HL-60/S4 (cell line): Measurements from ENCODE around the gene TRIP12.
"Not testable (repeated sequence)": the region's sequence is repeated elsewhere in the genome, so short reads cannot be mapped to it uniquely, and the experiment has no call there.

Experiments used
- in situ Hi-C: fragments of 300-500 bp; cut with MboI; formaldehyde crosslinking; loops from 2 replicates; pipeline ENCODE4 v1.14.3; 2022; ENCODE audit warnings: low sequenced_read_pairs

The TRIP12 gene

GRCh38 chr2:229835596-229836283 is 86.1 kb downstream of the TRIP12 start:
- in situ Hi-C loops = no loop called here

- in situ Hi-C loops = not testable (repeated sequence)
Observed at GRCh38 chr2:229834368-229834767, 87.4 kb downstream of the TRIP12 start.

- in situ Hi-C loops = no loop called here
Observed at GRCh38 chr2:229832510-229832898, 89.3 kb downstream of the TRIP12 start.

GRCh38 chr2:229831805-229832509 is 89.9 kb downstream of the TRIP12 start:
- in situ Hi-C loops = no loop called here

GRCh38 chr2:229825476-229825875 is 96.3 kb downstream of the TRIP12 start:
- in situ Hi-C loops = no loop called here

- in situ Hi-C loops = no loop called here
Observed at GRCh38 chr2:229821316-229821715, 100.5 kb downstream of the TRIP12 start.

GRCh38 chr2:229818230-229818629 is 103.6 kb downstream of the TRIP12 start:
- in situ Hi-C loops = no loop called here

- in situ Hi-C loops = no loop called here
Observed at GRCh38 chr2:229815858-229816257, 106.0 kb downstream of the TRIP12 start.

GRCh38 chr2:229815342-229815741 is 106.5 kb downstream of the TRIP12 start:
- in situ Hi-C loops = no loop called here

GRCh38 chr2:229810786-229811185 is 111.0 kb downstream of the TRIP12 start:
- in situ Hi-C loops = no loop called here

- in situ Hi-C loops = no loop called here
Observed at GRCh38 chr2:229805559-229805958, 116.2 kb downstream of the TRIP12 start.

GRCh38 chr2:229802785-229803184 is 119.0 kb downstream of the TRIP12 start:
- in situ Hi-C loops = no loop called here

- in situ Hi-C loops = no loop called here
Observed at GRCh38 chr2:229800997-229801754, 120.6 kb downstream of the TRIP12 start.

GRCh38 chr2:229798446-229799155 is 123.2 kb downstream of the TRIP12 start:
- in situ Hi-C loops = loop anchor here (25.0 kb wide), 1 partner anchor 814 kb away; no protein-coding TSS in a partner anchor

GRCh38 chr2:229795058-229795457 is 126.8 kb downstream of the TRIP12 start:
- in situ Hi-C loops = loop anchor here (25.0 kb wide), 1 partner anchor 817 kb away; no protein-coding TSS in a partner anchor

GRCh38 chr2:229794636-229795035 is 127.2 kb downstream of the TRIP12 start:
- in situ Hi-C loops = loop anchor here (25.0 kb wide), 1 partner anchor 818 kb away; no protein-coding TSS in a partner anchor

GRCh38 chr2:229786289-229786688 is 135.5 kb downstream of the TRIP12 start:
- in situ Hi-C loops = loop anchor here (25.0 kb wide), 1 partner anchor 826 kb away; no protein-coding TSS in a partner anchor

GRCh38 chr2:229784791-229785190 is 137.0 kb downstream of the TRIP12 start:
- in situ Hi-C loops = loop anchor here (25.0 kb wide), 1 partner anchor 828 kb away; no protein-coding TSS in a partner anchor

GRCh38 chr2:229783108-229783721 is 138.6 kb downstream of the TRIP12 start:
- in situ Hi-C loops = loop anchor here (25.0 kb wide), 1 partner anchor 829 kb away; no protein-coding TSS in a partner anchor
